Neural progenitor cell (in vitro differentiated cells): ENCODE results near the gene SIGLEC9. TPM values are rescaled to one million over a fixed set of nuclear protein-coding genes. Genes with fewer than 3 reads are reported as not detected.

ENCODE experiments used
- DNase-seq: peaks from one replicate; pipeline ENCODE4 v3.0.0-alpha.2; 2016; ENCODE audit warnings: low spot score
- H2AFZ ChIP-seq: fragments of 200-600 bp; sonication (generic); replicated peaks from 2 replicates; pipeline ENCODE4 v1.6.1; 2016; ENCODE audit warnings: antibody characterized with exemption
- H3F3A ChIP-seq: fragments of 200-600 bp; sonication (generic); 2 replicates; pipeline ENCODE4 v1.6.1; 2016; ENCODE audit warnings: antibody characterized with exemption, low read depth
- H3K27ac ChIP-seq: fragments of 200-600 bp; sonication (generic); 2 replicates; pipeline ENCODE4 v1.5.1; 2016; ENCODE audit warnings: mild to moderate bottlenecking
- H3K27me3 ChIP-seq: fragments of 200-600 bp; sonication (generic); 2 replicates; pipeline ENCODE4 v1.6.1; 2016; ENCODE audit warnings: mild to moderate bottlenecking, moderate library complexity
- H3K36me3 ChIP-seq: fragments of 200-600 bp; sonication (generic); 2 replicates; pipeline ENCODE4 v1.5.1; 2016
- H3K4me1 ChIP-seq: fragments of 200-600 bp; sonication (generic); 2 replicates; pipeline ENCODE4 v1.6.1; 2016; ENCODE audit warnings: mixed run types
- H3K4me2 ChIP-seq: fragments of 200-600 bp; sonication (generic); 2 replicates; pipeline ENCODE4 v1.6.1; 2016
- H3K4me3 ChIP-seq: fragments of 200-600 bp; sonication (generic); 2 replicates; pipeline ENCODE4 v1.5.1; 2016
- H3K79me2 ChIP-seq: fragments of 200-600 bp; sonication (generic); 2 replicates; pipeline ENCODE4 v1.6.1; 2016; ENCODE audit warnings: low read depth
- H3K9ac ChIP-seq: fragments of 200-600 bp; sonication (generic); 2 replicates; pipeline ENCODE4 v1.6.1; 2016
- H3K9me3 ChIP-seq: fragments of 200-600 bp; sonication (generic); 2 replicates; pipeline ENCODE4 v1.5.1; 2016; ENCODE audit warnings: low read depth
- H4K20me1 ChIP-seq: fragments of 200-600 bp; sonication (generic); 2 replicates; pipeline ENCODE4 v1.6.1; 2016; ENCODE audit warnings: low read depth
- H3K27ac Mint-ChIP-seq: 3 replicates; pipeline ENCODE4 v1.8.0; 2021; ENCODE audit warnings: mixed read lengths
- H3K27me3 Mint-ChIP-seq: 2 replicates; pipeline ENCODE4 v1.8.0; 2022; ENCODE audit warnings: low read depth, mild to moderate bottlenecking, inconsistent platforms, moderate library complexity, mixed read lengths; ENCODE audit not compliant: insufficient read depth
- H3K36me3 Mint-ChIP-seq: 3 replicates; pipeline ENCODE4 v1.8.0; 2021; ENCODE audit warnings: mixed read lengths
- H3K4me1 Mint-ChIP-seq: 3 replicates; pipeline ENCODE4 v1.8.0; 2021; ENCODE audit warnings: mixed read lengths
- H3K4me3 Mint-ChIP-seq: 3 replicates; pipeline ENCODE4 v1.8.0; 2021; ENCODE audit warnings: mild to moderate bottlenecking, moderate library complexity, mixed read lengths
- H3K9me3 Mint-ChIP-seq: 3 replicates; pipeline ENCODE4 v1.8.0; 2020; ENCODE audit warnings: mixed read lengths
- EZH2 ChIP-seq: fragments of 200-600 bp; sonication (generic); IDR thresholded peaks from 2 replicates; pipeline ENCODE4 v1.6.1; 2017; ENCODE audit warnings: antibody characterized with exemption, mild to moderate bottlenecking, moderate library complexity
- EZH2phosphoT487 ChIP-seq: fragments of 200-600 bp; sonication (generic); IDR thresholded peaks from 2 replicates; pipeline ENCODE4 v1.6.1; 2017; ENCODE audit warnings: antibody characterized with exemption
- total RNA-seq: library from RNA; depleted of rRNA; stranded (reverse); fragments of >200 nt; gene quantifications from 2 replicates; pipeline ENCODE4 v1.2.3, GENCODE V29; 2015; ENCODE audit warnings: low replicate concordance
- TF ChIP-seq, protein P1 (sequence below): fragments of 200-600 bp; sonication (generic); IDR thresholded peaks from 2 replicates; pipeline ENCODE4 v1.5.1; 2017; ENCODE audit warnings: antibody characterized with exemption, mild to moderate bottlenecking

The SIGLEC9 gene
- total RNA-seq, result not detected in 2 replicates

DNA sequence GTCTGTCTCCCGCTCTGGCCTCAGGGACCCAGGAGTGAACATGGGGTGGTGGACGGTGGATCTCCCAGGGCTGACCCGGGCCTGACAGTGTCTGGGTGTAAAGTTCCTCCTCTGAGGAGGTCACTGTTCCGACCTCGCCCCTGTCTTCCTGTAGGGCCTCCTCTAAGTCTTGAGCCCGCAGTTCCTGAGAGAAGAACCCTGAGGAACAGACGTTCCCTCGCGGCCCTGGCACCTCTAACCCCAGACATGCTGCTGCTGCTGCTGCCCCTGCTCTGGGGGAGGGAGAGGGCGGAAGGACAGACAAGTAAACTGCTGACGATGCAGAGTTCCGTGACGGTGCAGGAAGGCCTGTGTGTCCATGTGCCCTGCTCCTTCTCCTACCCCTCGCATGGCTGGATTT, at the start of gene SIGLEC9:
Gene SIGLEC9 (plus strand): TSS at position 178 of the 400 bp plus-strand sequence. CDS start 69 bp downstream, at position 247.
- no peak within 1 kb of the TSS for H2AFZ ChIP-seq

DNA sequence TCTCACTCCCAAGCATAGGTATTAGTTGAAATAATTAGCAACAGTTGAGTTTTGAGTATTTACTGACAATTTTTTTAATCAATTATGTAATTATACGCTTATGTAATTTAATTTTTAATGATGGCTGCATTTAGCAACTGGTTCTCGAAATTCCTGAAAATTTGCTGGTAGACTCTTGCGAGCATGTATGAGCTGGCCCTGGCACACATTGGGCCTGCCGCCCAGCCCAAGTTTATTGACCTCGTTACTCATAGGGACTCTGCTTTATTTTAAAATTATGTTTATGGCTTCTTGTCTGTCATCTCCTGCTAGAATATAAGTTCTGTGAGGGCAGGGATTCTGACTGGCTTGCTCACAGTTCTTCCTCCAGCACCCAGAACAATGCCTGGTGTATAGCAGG, 48.7 kb upstream of the SIGLEC9 start:
- H3K27me3 Mint-ChIP-seq, result no peaks in the 10 kb centered on the region

More for the DNA sequence above, at the start of gene SIGLEC9:
- Histone ChIP-seq H3F3A (no peaks in the 10 kb centered on the region), H3K4me1 (no peaks in the 10 kb centered on the region), H3K4me2 (no peak within 1 kb of the TSS), H3K36me3 (no peaks in the 10 kb centered on the region), H3K4me3 (no peak within 1 kb of the TSS), H3K27me3 (no peaks in the 10 kb centered on the region), H4K20me1 (no peaks in the 10 kb centered on the region), H3K27ac (no peak within 1 kb of the TSS), H3K9ac (no peak within 1 kb of the TSS), H3K79me2 (no peaks in the 10 kb centered on the region), H3K9me3 (no peaks in the 10 kb centered on the region)
- Mint-ChIP-seq H3K4me3 (no peak within 1 kb of the TSS), H3K36me3 (no peaks in the 10 kb centered on the region), H3K9me3 (no peaks in the 10 kb centered on the region), H3K27ac (no peak within 1 kb of the TSS), H3K27me3 (peaks cover 6% of the 10 kb centered on the region), H3K4me1 (no peaks in the 10 kb centered on the region)
- DNase-seq, result no peak
- TF ChIP-seq EZH2 (no peak), EZH2phosphoT487 (no peak)
- TF ChIP-seq, protein P1, sequence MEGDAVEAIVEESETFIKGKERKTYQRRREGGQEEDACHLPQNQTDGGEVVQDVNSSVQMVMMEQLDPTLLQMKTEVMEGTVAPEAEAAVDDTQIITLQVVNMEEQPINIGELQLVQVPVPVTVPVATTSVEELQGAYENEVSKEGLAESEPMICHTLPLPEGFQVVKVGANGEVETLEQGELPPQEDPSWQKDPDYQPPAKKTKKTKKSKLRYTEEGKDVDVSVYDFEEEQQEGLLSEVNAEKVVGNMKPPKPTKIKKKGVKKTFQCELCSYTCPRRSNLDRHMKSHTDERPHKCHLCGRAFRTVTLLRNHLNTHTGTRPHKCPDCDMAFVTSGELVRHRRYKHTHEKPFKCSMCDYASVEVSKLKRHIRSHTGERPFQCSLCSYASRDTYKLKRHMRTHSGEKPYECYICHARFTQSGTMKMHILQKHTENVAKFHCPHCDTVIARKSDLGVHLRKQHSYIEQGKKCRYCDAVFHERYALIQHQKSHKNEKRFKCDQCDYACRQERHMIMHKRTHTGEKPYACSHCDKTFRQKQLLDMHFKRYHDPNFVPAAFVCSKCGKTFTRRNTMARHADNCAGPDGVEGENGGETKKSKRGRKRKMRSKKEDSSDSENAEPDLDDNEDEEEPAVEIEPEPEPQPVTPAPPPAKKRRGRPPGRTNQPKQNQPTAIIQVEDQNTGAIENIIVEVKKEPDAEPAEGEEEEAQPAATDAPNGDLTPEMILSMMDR, result no peak

DNA sequence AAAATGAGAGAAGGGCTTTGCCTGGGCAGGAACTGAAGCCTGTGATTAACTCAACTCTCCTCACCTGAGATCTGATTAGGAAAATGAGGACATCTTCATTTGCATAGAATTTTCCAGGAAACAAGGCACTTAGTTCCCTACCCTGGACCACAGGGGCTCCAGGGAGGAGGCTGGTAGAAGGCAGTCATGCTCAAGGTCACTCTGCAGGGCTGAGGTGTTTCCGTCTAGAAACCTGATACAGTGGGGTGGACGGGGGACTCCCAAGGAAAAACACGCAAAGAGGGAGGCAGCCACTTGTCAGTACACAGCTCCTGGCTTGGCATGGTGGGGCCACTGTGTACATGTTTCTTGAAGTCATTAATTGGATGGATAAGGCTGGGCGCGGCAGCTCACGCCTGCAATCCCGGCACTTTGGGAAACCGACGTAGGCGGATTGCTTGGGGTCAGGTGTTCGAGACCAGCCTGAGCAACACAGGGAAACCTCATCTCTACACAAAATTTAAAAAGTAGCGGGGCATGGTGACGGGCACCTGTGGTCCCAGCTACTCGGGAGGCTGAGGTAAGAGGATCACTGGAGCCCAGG, 48.0 kb upstream of the SIGLEC9 start:
- H3K79me2 ChIP-seq, result no peaks in the 10 kb centered on the region
- H3F3A ChIP-seq, result no peaks in the 10 kb centered on the region
- H4K20me1 ChIP-seq, result no peaks in the 10 kb centered on the region
- DNase-seq, result no peak
- H3K4me2 ChIP-seq, result no peak overlapping the region
- no peak overlapping the region for H3K4me3 ChIP-seq
- no peaks in the 10 kb centered on the region for H3K9me3 ChIP-seq
- H3K27ac Mint-ChIP-seq, result no peak overlapping the region
- H3K9ac ChIP-seq, result no peak overlapping the region
- H3K4me3 Mint-ChIP-seq, result no peak overlapping the region
- no peaks in the 10 kb centered on the region for H3K4me1 ChIP-seq
- peaks cover 4% of the 10 kb centered on the region for H3K4me1 Mint-ChIP-seq
- H3K36me3 ChIP-seq, result no peaks in the 10 kb centered on the region
- TF ChIP-seq EZH2phosphoT487, result no peak
- no peak for TF ChIP-seq EZH2
- TF ChIP-seq, protein P1, result no peak
- no peak overlapping the region for H3K27ac ChIP-seq
- H3K27me3 Mint-ChIP-seq, result peaks cover 1% of the 10 kb centered on the region
- no peak overlapping the region for H2AFZ ChIP-seq
- peaks cover 13% of the 10 kb centered on the region for H3K9me3 Mint-ChIP-seq
- no peaks in the 10 kb centered on the region for H3K36me3 Mint-ChIP-seq
- H3K27me3 ChIP-seq, result no peaks in the 10 kb centered on the region

More for the DNA sequence above, 48.7 kb upstream of the SIGLEC9 start:
- Mint-ChIP-seq H3K9me3 (peaks cover 13% of the 10 kb centered on the region), H3K4me3 (no peak overlapping the region), H3K27ac (no peak overlapping the region), H3K4me1 (peaks cover 4% of the 10 kb centered on the region), H3K36me3 (no peaks in the 10 kb centered on the region)
- no peak overlapping the region for H3K4me2 ChIP-seq
- no peaks in the 10 kb centered on the region for H4K20me1 ChIP-seq
- no peaks in the 10 kb centered on the region for H3F3A ChIP-seq
- no peaks in the 10 kb centered on the region for H3K27me3 ChIP-seq
- H3K4me3 ChIP-seq, result no peak overlapping the region
- H3K9ac ChIP-seq, result no peak overlapping the region
- H3K27ac ChIP-seq, result no peak overlapping the region
- H2AFZ ChIP-seq, result no peak overlapping the region
- DNase-seq, result no peak
- no peaks in the 10 kb centered on the region for H3K79me2 ChIP-seq
- H3K9me3 ChIP-seq, result no peaks in the 10 kb centered on the region
- TF ChIP-seq EZH2phosphoT487 (no peak), EZH2 (no peak)
- TF ChIP-seq, protein P1, result no peak
- H3K4me1 ChIP-seq, result no peaks in the 10 kb centered on the region
- H3K36me3 ChIP-seq, result no peaks in the 10 kb centered on the region
